Measurements from ENCODE around the gene DPY19L1.

GRCh38 chr7:34886856-34887255 is 150.4 kb downstream of the DPY19L1 start:
- no peak for TF ChIP-seq CTCF (IDR thresholded peaks at IDR 0.05)
- no peak for TF ChIP-seq POLR2A (IDR thresholded peaks at IDR 0.05)

All from Peyer's patch (tissue), 4 donors.